Esophagus squamous epithelium (tissue), 5 donors: ENCODE measurements around the gene BICC1. TPM values are rescaled to one million over a fixed set of nuclear protein-coding genes. Genes with fewer than 3 reads are reported as not detected.

Experiments
- DNase-seq: peaks from one replicate; lab custom pipeline; 2025; lab: John Stamatoyannopoulos, UW
- H3K27ac ChIP-seq, 4 donors: fragments of 200-600 bp; sonication (generic); one replicate each; pipeline ENCODE4 v1.5.1; 2016 to 2019; ENCODE audit warnings: mild to moderate bottlenecking in 1 of 4
- H3K27me3 ChIP-seq, 4 donors: fragments of 200-600 bp; sonication (generic); 1 replicate in 3 of 4; 2 replicates in 1 of 4; pipeline versions ENCODE4 v1.5.1 to v1.6.0; 2017 to 2021; ENCODE audit warnings: antibody characterized with exemption in 1 of 4
- H3K36me3 ChIP-seq, 3 donors: fragments of 200-600 bp; sonication (generic); one replicate each; pipeline ENCODE4 v1.5.1; 2016 to 2019
- H3K4me1 ChIP-seq, 3 donors: fragments of 200-600 bp; sonication (generic); one replicate each; pipeline ENCODE4 v1.5.1; 2017 to 2019
- H3K4me3 ChIP-seq, 4 donors: fragments of 200-600 bp; sonication (generic); 1 replicate in 3 of 4; 2 replicates in 1 of 4; pipeline ENCODE4 v1.5.1; 2016 to 2019; ENCODE audit warnings: mild to moderate bottlenecking in 2 of 4, moderate library complexity in 1 of 4
- H3K9me3 ChIP-seq, 3 donors: fragments of 200-600 bp; sonication (generic); one replicate each; pipeline ENCODE4 v1.5.1; 2016 to 2019
- POLR2A ChIP-seq, 4 donors: fragments of 450-650 bp; IDR thresholded peaks; one replicate each; pipeline ENCODE4 v1.6.1; 2017; ENCODE audit warnings: antibody characterized with exemption in 4 of 4, mild to moderate bottlenecking in 4 of 4, moderate library complexity in 3 of 4
- WGBS, 2 donors: methylation state at CpG; one replicate each; pipeline ENCODE4 v1.1.5; 2018; 5-methylcytosine and 5-hydroxymethylcytosine counted together
- intact Hi-C: fragments of 100-400 bp; cut with DNase I; formaldehyde crosslinking; loops from one replicate; pipeline ENCODE4 v1.15.0; 2022
- total RNA-seq, 4 donors: library from RNA; depleted of rRNA; stranded (reverse); fragments of >200 nt; gene quantifications; one replicate each; pipeline ENCODE4 v1.1.0, GENCODE V29; 2016
- TF ChIP-seq, protein P1 (sequence below), 6 experiments: fragments of 450-650 bp in 4 of 6; fragments of 200-600 bp in 2 of 6; sonication (generic) in 2 of 6; IDR thresholded peaks; one replicate each; pipeline ENCODE4 v1.5.1; 2016 to 2019; ENCODE audit warnings: antibody characterized with exemption in 6 of 6, mild to moderate bottlenecking in 4 of 6, moderate library complexity in 4 of 6
- donor health status: DM: yes; HTN: yes; CAD: no.

BICC1 gene
- total RNA-seq, 4 donors from 2014 or later: 0.11 to 8.2 (median 2.0) TPM

DNA sequence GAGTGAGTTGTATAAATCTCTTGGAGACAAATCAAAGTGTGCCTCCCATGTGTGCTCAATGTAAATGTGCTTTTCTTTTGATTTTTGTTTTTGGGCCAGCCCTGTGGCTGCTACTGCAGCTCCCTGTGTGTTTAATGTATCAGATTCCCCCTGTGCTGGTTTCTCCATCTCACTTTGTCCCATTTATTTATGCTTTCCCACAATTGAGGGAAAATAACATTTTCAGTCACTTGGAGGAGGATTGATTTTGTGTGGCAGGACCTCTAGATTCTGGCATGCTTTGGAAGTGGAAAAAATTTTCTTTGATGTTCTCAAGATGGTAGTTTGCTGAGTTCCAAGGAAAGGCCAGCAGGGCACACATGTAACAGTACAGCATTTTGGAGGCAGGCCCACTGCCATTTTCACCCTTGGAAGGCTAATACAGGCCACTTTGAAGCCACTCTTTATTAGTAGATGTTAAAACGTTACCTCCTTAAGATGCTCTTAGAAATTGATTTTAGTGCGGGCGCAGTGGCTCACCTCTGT is 323.6 kb downstream of the BICC1 start:
- Histone ChIP-seq H3K4me1 (no peaks in the 10 kb centered on the region), H3K27me3 (no peaks in the 10 kb centered on the region), H3K9me3 (no peaks in the 10 kb centered on the region), H3K4me3 (no peak overlapping the region), H3K27ac (no peak overlapping the region), H3K36me3 (no peaks in the 10 kb centered on the region)
- intact Hi-C loops: no loop called here
- TF ChIP-seq, protein P1, sequence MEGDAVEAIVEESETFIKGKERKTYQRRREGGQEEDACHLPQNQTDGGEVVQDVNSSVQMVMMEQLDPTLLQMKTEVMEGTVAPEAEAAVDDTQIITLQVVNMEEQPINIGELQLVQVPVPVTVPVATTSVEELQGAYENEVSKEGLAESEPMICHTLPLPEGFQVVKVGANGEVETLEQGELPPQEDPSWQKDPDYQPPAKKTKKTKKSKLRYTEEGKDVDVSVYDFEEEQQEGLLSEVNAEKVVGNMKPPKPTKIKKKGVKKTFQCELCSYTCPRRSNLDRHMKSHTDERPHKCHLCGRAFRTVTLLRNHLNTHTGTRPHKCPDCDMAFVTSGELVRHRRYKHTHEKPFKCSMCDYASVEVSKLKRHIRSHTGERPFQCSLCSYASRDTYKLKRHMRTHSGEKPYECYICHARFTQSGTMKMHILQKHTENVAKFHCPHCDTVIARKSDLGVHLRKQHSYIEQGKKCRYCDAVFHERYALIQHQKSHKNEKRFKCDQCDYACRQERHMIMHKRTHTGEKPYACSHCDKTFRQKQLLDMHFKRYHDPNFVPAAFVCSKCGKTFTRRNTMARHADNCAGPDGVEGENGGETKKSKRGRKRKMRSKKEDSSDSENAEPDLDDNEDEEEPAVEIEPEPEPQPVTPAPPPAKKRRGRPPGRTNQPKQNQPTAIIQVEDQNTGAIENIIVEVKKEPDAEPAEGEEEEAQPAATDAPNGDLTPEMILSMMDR (IDR thresholded peaks at IDR 0.05): no peak
- no peak for TF ChIP-seq POLR2A (IDR thresholded peaks at IDR 0.05)
- DNase-seq: no peak
- 67 to 83% methylated on average over 2 to 3 of the region's 3 CpGs for WGBS, 2 donors

DNA sequence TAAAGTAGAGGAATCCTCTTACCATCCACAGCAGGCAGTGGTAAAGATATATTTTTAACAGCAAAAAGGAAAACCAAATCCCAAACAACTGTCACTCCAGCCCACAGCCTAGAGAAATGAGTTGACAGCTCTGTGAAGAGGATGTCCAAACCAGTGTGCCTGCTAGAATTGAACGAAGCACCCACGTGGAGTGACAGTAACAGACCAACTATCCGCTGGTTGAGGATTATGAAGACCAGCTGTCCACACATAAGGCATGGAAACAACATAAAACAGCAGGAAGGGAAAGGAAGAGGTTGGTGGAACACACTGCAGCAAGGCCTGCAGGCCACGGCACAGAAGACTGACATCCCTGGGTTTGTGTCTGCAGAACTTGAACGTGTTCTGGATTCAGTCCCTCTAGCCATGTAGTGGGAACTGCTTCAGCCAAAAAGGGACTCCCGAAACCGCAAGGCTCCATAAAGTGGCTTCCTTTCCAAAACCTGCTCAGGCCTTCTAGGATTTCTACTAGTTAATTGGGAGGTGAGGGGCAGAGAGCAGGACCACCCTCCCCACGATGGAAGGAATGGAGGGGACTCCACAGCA is 324.4 kb downstream of the BICC1 start:
- TF ChIP-seq, protein P1 (IDR thresholded peaks at IDR 0.05): no peak
- TF ChIP-seq POLR2A (IDR thresholded peaks at IDR 0.05): no peak
- Histone ChIP-seq H3K9me3 (no peaks in the 10 kb centered on the region), H3K4me1 (no peaks in the 10 kb centered on the region), H3K27me3 (no peaks in the 10 kb centered on the region), H3K4me3 (no peak overlapping the region), H3K27ac (no peak overlapping the region), H3K36me3 (no peaks in the 10 kb centered on the region)
- DNase-seq: no peak
- WGBS, 2 donors: 82 to 88% methylated on average over 7 of the region's 8 CpGs
- intact Hi-C loops: no loop called here

DNA sequence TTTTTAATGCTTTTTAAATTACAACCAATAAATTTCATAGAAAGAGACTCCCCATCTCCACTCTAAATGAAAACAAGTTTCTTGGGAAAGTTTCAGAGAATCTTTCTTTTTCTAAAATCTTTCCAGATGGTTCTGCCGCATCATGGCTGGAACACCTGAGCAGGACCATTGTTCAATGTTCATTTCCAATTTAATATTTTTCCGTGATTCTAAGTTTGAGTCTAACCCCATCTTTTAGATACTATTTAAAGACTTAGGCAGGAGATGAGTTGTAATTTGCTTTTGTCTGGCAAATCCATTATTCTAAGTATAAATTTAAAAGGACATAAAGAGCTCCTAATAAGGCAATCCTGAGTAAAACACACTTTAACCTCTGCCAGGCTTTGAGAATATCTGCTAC is 325.2 kb downstream of the BICC1 start:
- no peaks in the 10 kb centered on the region for H3K36me3 ChIP-seq
- no peaks in the 10 kb centered on the region for H3K9me3 ChIP-seq
- intact Hi-C loops: no loop called here
- no peak for DNase-seq
- TF ChIP-seq, protein P1 (IDR thresholded peaks at IDR 0.05): no peak
- no peak for TF ChIP-seq POLR2A (IDR thresholded peaks at IDR 0.05)
- H3K27me3 ChIP-seq: no peaks in the 10 kb centered on the region
- H3K27ac ChIP-seq: no peak overlapping the region
- WGBS, 2 donors: 97 to 98% methylated on average over 2 of the region's 2 CpGs
- H3K4me3 ChIP-seq: no peak overlapping the region
- H3K4me1 ChIP-seq: no peaks in the 10 kb centered on the region

DNA sequence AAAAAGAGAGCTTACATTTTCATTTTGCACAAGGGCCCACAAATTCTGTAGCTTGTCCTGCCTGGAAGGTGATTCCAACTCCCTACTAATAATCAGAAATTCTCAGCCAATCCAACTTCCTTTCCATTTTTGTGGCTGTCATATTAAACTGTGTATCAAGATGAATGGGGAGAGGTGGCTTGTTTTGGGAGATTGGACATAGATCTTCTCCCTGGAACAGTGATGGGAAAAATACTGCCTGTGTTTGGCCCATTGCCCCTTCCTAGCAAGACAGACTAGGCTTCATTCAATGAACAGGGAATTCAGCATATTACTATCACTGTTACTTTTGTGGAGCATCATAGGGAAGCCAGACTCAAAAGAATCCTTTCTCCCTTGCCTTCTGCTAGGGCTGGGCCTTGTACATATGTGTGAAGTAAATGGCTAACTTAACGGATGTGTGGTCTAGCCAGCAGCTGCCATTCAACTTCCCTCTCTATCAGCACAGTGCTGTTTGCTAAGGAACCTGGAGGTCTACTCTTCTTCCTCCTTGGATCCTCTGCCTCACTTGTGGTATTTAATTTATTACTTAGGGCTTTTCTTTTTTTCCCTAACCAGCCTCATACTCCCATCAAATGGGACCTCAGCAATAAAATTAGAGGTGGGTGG is 326.0 kb downstream of the BICC1 start:
- WGBS, 2 donors: 57 to 80% methylated on average over 1 of the region's 1 CpG
- H3K36me3 ChIP-seq: no peaks in the 10 kb centered on the region
- intact Hi-C loops: no loop called here

DNA sequence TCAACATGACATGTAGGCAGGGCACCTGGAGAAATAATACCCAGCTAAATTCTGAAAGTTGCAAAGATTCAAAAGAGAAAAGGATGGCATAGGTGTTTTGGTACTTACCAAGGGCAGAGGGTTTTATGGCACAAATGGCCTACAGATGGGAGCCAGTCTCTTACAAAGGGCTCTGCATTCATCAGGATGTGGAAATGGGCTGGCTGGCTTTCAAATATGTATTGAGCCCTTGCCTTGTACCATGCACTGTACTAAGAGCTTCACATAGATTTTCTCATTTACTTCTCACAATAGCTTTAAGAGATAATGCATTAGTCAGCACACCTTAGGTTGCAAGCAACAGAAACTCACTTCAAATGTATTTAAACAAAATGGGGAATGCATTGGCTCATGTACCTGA is 327.1 kb downstream of the BICC1 start:
- Histone ChIP-seq H3K27me3 (no peaks in the 10 kb centered on the region), H3K36me3 (no peaks in the 10 kb centered on the region), H3K4me3 (no peak overlapping the region), H3K27ac (no peak overlapping the region), H3K4me1 (no peaks in the 10 kb centered on the region), H3K9me3 (no peaks in the 10 kb centered on the region)
- intact Hi-C loops: no loop called here
- DNase-seq: no peak
- no peak for TF ChIP-seq POLR2A (IDR thresholded peaks at IDR 0.05)
- TF ChIP-seq, protein P1 (IDR thresholded peaks at IDR 0.05): no peak

More for the DNA sequence above, 326.0 kb downstream of the BICC1 start:
- Histone ChIP-seq H3K4me1 (no peaks in the 10 kb centered on the region), H3K27me3 (no peaks in the 10 kb centered on the region), H3K4me3 (no peak overlapping the region), H3K27ac (no peak overlapping the region), H3K9me3 (no peaks in the 10 kb centered on the region)
- DNase-seq: no peak
- TF ChIP-seq POLR2A (IDR thresholded peaks at IDR 0.05): no peak
- TF ChIP-seq, protein P1 (IDR thresholded peaks at IDR 0.05): no peak
